Fibroblast of pulmonary artery (primary cell): ENCODE results near the gene NPLOC4.

Experiments used
- DNase-seq: peaks from one replicate; pipeline ENCODE4 v3.0.0-alpha.2; 2010; ENCODE audit warnings: low read depth
- H3K4me3 ChIP-seq: replicated peaks from 2 replicates; pipeline ENCODE4 v1.5.1; 2011; ENCODE audit warnings: low read depth, mild to moderate bottlenecking, control low read depth, low read length, moderate library complexity
- CTCF ChIP-seq: IDR thresholded peaks from 2 replicates; pipeline ENCODE4 v1.5.1; 2011; ENCODE audit warnings: mild to moderate bottlenecking, control low read depth, low read length, inconsistent platforms; ENCODE audit errors: missing control alignments

NPLOC4 gene

GRCh38 chr17:81556175-81556691, 80.7 kb downstream of the NPLOC4 start:
- TF ChIP-seq CTCF: no peak
- no peak overlapping the region for H3K4me3 ChIP-seq
- DNase-seq: peak; percentile 13

GRCh38 chr17:81553616-81554181, 83.2 kb downstream of the NPLOC4 start:
- peak overlapping the region; percentile 86 for H3K4me3 ChIP-seq
- TF ChIP-seq CTCF: no peak
- DNase-seq: peak; percentile 96

GRCh38 chr17:81553018-81553615, 83.8 kb downstream of the NPLOC4 start:
- H3K4me3 ChIP-seq: peak overlapping the region; percentile 86
- no peak for TF ChIP-seq CTCF
- DNase-seq: peak; percentile 75

DNA sequence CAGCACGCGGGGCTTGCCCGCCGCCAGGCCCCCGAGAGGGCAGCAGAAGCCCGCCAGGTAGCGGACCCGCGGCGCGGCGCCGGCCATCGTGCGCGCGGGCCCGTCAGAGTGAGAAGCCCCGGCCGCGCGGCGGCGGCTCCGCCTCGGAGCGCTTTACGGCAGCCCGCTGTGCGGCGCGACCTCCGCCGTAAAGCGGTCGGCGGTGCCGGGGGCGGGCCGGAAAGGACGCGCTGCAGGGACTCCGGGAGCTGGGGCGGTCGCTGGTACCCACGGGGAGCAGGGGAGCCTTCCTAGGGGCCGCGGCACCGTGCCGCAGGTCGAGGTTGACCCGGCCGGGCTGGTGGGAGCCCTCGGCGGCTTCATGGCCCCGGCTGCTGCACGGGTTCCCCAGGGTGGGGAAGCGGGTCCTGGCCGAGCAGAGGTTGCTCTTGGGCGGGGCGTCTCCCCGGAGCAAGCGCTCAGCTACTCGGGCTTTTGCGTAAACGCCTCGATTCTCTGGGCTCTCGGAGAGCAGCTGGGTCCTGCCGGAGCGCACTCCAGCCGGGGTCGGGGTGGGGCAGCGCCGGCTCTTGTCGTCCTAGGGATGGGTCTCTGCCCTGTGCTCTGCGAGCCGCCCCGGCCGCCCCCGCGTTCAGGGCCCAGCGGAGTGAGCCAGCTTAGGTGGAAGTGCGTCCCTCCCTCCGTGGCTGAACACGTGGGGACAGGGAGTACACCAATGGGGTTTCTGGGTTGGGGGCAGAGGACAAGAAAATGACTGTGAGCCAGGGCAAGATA, 84.5 kb downstream of the NPLOC4 start, which contains the start of gene FAAP100:
FAAP100 (minus strand) TSS at position 110 of the 774 bp plus-strand sequence; CDS start at position 87, 23 bp downstream.
- no peak for TF ChIP-seq CTCF
- peak; percentile 78 for DNase-seq
- H3K4me3 ChIP-seq: peak within 1 kb of the TSS; percentile 86

GRCh38 chr17:81551458-81552243, 85.3 kb downstream of the NPLOC4 start:
- DNase-seq: no peak
- peak overlapping the region; percentile 86 for H3K4me3 ChIP-seq
- TF ChIP-seq CTCF: no peak

DNA sequence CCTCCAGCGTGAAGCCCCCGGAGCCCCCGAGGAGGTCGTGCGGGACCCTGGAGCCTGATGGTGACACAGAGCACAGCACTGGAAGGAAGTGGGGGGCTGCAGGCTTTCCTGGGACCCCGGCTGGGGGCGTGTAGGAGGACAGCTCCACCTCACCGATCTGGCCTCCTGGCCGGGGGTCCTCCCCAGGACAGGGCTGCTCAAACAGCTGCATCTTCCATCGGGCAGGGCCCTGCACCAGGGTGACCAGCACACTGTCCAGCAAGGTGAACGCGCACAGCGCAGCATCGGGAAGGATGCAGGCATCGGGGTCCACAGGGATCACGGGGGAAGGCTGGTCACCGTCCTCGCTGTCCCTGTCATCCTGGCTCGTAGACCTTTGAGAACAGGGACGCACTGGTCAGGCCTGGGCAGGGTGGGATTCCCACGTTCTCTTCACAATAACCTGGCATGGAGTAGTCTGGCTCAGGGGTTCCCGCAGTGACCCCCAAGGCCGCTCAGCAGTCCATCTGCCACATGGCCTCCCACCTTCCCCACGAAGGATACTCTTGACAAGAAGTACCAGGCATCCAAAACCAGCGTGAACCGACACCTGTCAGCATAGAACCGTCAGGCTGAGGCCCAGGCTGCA, 86.0 kb downstream of the NPLOC4 start:
- TF ChIP-seq CTCF: no peak
- peak overlapping the region; percentile 86 for H3K4me3 ChIP-seq
- no peak for DNase-seq
